Spinal cord (tissue), 10 donors: ENCODE data around the gene EXOC6B. TPM values are rescaled to one million over a fixed set of nuclear protein-coding genes. Genes with fewer than 3 reads are reported as not detected.

Experiments used
- DNase-seq, 6 donors: peaks; one replicate each; pipeline versions ENCODE4 v3.0.0 to v3.0.0-alpha.2; 2013 to 2015; ENCODE audit warnings: low spot score in 6 of 6, low read depth in 4 of 6
- H3K27ac ChIP-seq: one replicate; pipeline ENCODE4 v1.5.1; 2013; ENCODE audit warnings: low read depth, low read length, control low read depth
- H3K27me3 ChIP-seq: one replicate; pipeline ENCODE4 v1.6.1; 2013; ENCODE audit warnings: low read length; ENCODE audit not compliant: control insufficient read depth, insufficient read depth
- H3K36me3 ChIP-seq: one replicate; pipeline ENCODE4 v1.6.1; 2013; ENCODE audit warnings: low read length; ENCODE audit not compliant: control insufficient read depth, insufficient read depth
- H3K4me1 ChIP-seq: one replicate; pipeline ENCODE4 v1.6.1; 2013; ENCODE audit warnings: low read length; ENCODE audit not compliant: control insufficient read depth, insufficient read depth
- H3K4me3 ChIP-seq: one replicate; pipeline ENCODE4 v1.5.1; 2013; ENCODE audit warnings: low read depth, low read length, control low read depth
- H3K9me3 ChIP-seq: one replicate; pipeline ENCODE4 v1.6.1; 2013; ENCODE audit warnings: low read length; ENCODE audit not compliant: control insufficient read depth, insufficient read depth
- whole genome bisulfite sequencing: methylation state at CpG from one replicate; pipeline ENCODE4 v1.1.5; 2013; ENCODE audit warnings: missing lambda C conversion rate; ENCODE audit not compliant: insufficient coverage; 5-methylcytosine and 5-hydroxymethylcytosine counted together
- polyA plus RNA-seq, 2 donors: library from polyadenylated mRNA; unstranded; fragments of 120-200 nt; gene quantifications; one replicate each; pipeline ENCODE4 v1.2.1, GENCODE V29; 2013; ENCODE audit not compliant: insufficient read length in 2 of 2
- small RNA-seq: library from RNA; depleted of rRNA; stranded (forward); fragments of <200 nt; gene quantifications from one replicate; pipeline ENCODE3, GENCODE V24; 2014; ENCODE audit warnings: low replicate concordance
- total RNA-seq, 2 donors: library from RNA; depleted of rRNA in 1 of 2; stranded (reverse); fragments of 120-200 nt in 1 of 2; fragments of >200 nt in 1 of 2; gene quantifications; one replicate each; pipeline versions ENCODE4 v1.2.3 to v1.2.4, GENCODE V29; 2013 to 2014
- donor health status: healthy.

The EXOC6B gene
- total and polyA plus RNA-seq, 4 donors, result 29.4 to 76.8 (median 38.0) TPM

DNA sequence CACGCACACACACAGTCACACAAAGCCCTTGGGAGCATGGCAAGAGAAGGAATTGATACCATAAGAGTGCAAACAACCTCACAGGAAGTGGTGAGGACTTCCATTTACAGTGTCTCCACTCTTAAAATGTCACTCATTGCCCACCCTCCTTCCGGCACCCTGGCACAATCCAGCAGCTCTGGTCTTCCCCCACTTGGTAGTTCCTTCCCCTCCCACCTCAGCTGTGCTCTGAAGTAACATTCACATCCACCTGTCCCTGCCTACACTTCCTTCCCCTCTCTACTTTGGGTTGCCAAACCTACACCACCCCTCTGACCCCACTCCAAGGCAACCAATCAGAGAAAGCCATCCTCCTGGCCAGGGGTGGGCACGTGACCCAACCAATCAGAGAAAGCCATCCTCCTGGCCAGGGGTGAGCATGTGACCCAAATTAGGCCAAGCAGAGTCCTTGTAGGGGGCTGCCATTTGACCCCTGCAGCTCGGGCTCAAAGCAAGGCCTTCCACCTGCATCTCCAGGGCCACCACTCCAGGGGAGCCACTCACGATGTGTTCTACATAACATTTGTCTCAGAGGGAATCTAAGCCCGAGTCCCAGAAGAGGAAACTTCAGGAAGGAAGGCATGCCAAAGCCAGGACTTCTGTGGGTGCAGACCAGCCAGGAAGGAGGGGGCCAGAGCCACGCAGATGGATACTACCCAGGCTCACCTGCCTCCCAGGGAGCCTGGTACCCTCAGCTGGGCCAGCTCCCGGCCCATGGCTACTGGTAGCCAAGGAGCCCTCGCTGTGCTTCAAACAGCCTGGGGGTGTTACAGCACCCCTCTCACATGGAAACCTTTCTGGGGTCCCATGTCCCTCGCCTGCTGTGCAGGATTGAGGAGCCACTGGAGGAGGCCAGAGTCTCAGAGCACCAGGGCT lies 699.4 kb downstream of the EXOC6B start:
- WGBS, result 84% methylated on average over 9 of the region's 10 CpGs
- no peak overlapping the region for H3K4me3 ChIP-seq
- H3K27ac ChIP-seq, result no peak overlapping the region
- no peaks in the 10 kb centered on the region for H3K9me3 ChIP-seq
- no peak for DNase-seq
- peaks cover 6% of the 10 kb centered on the region for H3K27me3 ChIP-seq
- H3K4me1 ChIP-seq, result peaks cover 14% of the 10 kb centered on the region
- H3K36me3 ChIP-seq, result no peaks in the 10 kb centered on the region

Small RNA genes lying within 50 kb of the gene (small RNA-seq; reads per million reads assigned to genes)
- gene RF00592 (not detected), gene RNU2-39P (0.08 reads per million)

Other genes starting within 250 kb of the EXOC6B start
- gene SPR, start 61.4 kb upstream of the EXOC6B start, total RNA-seq, result 1 to 10 TPM; 4.1 to 4.8 TPM
- 1 to 10 TPM; 7.1 to 7.8 TPM for gene SPR, start 61.4 kb upstream of the EXOC6B start, polyA plus RNA-seq
- gene EMX1, start 91.5 kb upstream of the EXOC6B start, total RNA-seq, result under 1 TPM in 1 of 2 donors, not detected in 1; 0.28 TPM
- gene EMX1, start 91.5 kb upstream of the EXOC6B start, polyA plus RNA-seq, result under 1 TPM; 0.39 to 0.43 TPM
- 10 to 100 TPM; 26.0 to 39.3 TPM for gene SFXN5, start 245.7 kb upstream of the EXOC6B start, total RNA-seq
- gene SFXN5, start 245.7 kb upstream of the EXOC6B start, polyA plus RNA-seq, result 10 to 100 TPM; 70.2 to 73.9 TPM